ENCODE measurements around the gene CD300A.

GRCh38 chr17:74493331-74493833, 26.9 kb downstream of the CD300A start:
- no peak for TF ChIP-seq GATA2 (IDR thresholded peaks at IDR 0.05; ENCODE audit: low read depth, low read length)
- no peak for TF ChIP-seq GATA3 (IDR thresholded peaks at IDR 0.05; ENCODE audit: low read depth, low read length)
